HEK293T (cell line): ENCODE data around the gene CEP78.
"Not testable (repeated sequence)": the region's sequence is repeated elsewhere in the genome, so short reads cannot be mapped to it uniquely, and the experiment has no call there.

Experiments
- CTCF ChIA-PET: fragments of 350-600 bp; formaldehyde crosslinking; extraction: SDS; loops from one replicate; lab custom pipeline; 2021; ENCODE audit warnings: antibody characterized with exemption, inconsistent platforms; lab: Yijun Ruan, JAX
- POLR2A ChIA-PET: fragments of 350-600 bp; formaldehyde crosslinking; extraction: SDS; loops from one replicate; lab custom pipeline; 2020; ENCODE audit warnings: antibody characterized with exemption, inconsistent platforms; lab: Yijun Ruan, JAX
- DNase-seq: peaks from one replicate; pipeline ENCODE4 v3.0.0; 2012; ENCODE audit warnings: mixed read lengths; ENCODE audit errors: extremely low spot score
- ARNT ChIP-seq: fragments of 450-650 bp; IDR thresholded peaks from 2 replicates; pipeline ENCODE4 v1.6.1; 2017; ENCODE audit warnings: mild to moderate bottlenecking
- BHLHE40 ChIP-seq: fragments of 450-650 bp; IDR thresholded peaks from 2 replicates; pipeline ENCODE4 v1.6.1; 2016; ENCODE audit warnings: mild to moderate bottlenecking, moderate library complexity, borderline replicate concordance
- CTBP1 ChIP-seq: fragments of 450-650 bp; IDR thresholded peaks from 2 replicates; pipeline ENCODE4 v1.6.1; 2016; ENCODE audit warnings: borderline replicate concordance
- ELF4 ChIP-seq: fragments of 450-650 bp; IDR thresholded peaks from 2 replicates; pipeline ENCODE4 v1.6.1; 2017; ENCODE audit warnings: antibody characterized with exemption
- FOXA1 ChIP-seq: fragments of 450-650 bp; IDR thresholded peaks from 2 replicates; pipeline ENCODE4 v1.6.1; 2016; ENCODE audit warnings: mild to moderate bottlenecking
- FOXK2 ChIP-seq: fragments of 450-650 bp; IDR thresholded peaks from 2 replicates; pipeline ENCODE4 v1.6.1; 2016; ENCODE audit warnings: mild to moderate bottlenecking
- FOXM1 ChIP-seq: fragments of 450-650 bp; IDR thresholded peaks from 2 replicates; pipeline ENCODE4 v1.6.1; 2017; ENCODE audit warnings: mild to moderate bottlenecking, borderline replicate concordance
- HDGF ChIP-seq: fragments of 450-650 bp; IDR thresholded peaks from 2 replicates; pipeline ENCODE4 v1.6.1; 2017; ENCODE audit warnings: antibody characterized with exemption, borderline replicate concordance
- L3MBTL2 ChIP-seq: fragments of 450-650 bp; conservative IDR thresholded peaks from 2 replicates; pipeline ENCODE4 v1.6.1; 2016; ENCODE audit warnings: mild to moderate bottlenecking
- LEF1 ChIP-seq: fragments of 450-650 bp; IDR thresholded peaks from 2 replicates; pipeline ENCODE4 v1.6.1; 2017; ENCODE audit warnings: mild to moderate bottlenecking, borderline replicate concordance
- NFRKB ChIP-seq: fragments of 450-650 bp; IDR thresholded peaks from 2 replicates; pipeline ENCODE4 v1.6.1; 2016; ENCODE audit warnings: mild to moderate bottlenecking, moderate library complexity
- PKNOX1 ChIP-seq: fragments of 450-650 bp; IDR thresholded peaks from 2 replicates; pipeline ENCODE4 v1.6.1; 2016
- SP1 ChIP-seq: fragments of 450-650 bp; IDR thresholded peaks from 2 replicates; pipeline ENCODE4 v1.6.1; 2017
- SUZ12 ChIP-seq: fragments of 450-650 bp; IDR thresholded peaks from 2 replicates; pipeline ENCODE4 v1.6.1; 2016; ENCODE audit warnings: mild to moderate bottlenecking
- TARDBP ChIP-seq: fragments of 450-650 bp; IDR thresholded peaks from 2 replicates; pipeline ENCODE4 v1.6.1; 2016
- ZNF384 ChIP-seq: fragments of 450-650 bp; IDR thresholded peaks from 2 replicates; pipeline ENCODE4 v1.6.1; 2016

CEP78 gene

GRCh38 chr9:78235762-78236550, at the start of gene CEP78:
Gene CEP78, plus strand, starts transcription at chr9:78236075. Its CDS starts 276 bp downstream, at chr9:78236351.
- peak; percentile 93 for DNase-seq
- POLR2A ChIA-PET = interaction anchor here (0.7 to 1.2 kb wide), 5 partner anchors 12 to 62 kb away, joined by 3 to 4 read pairs (median 3); no protein-coding TSS in a partner anchor
- CTCF ChIA-PET = no interaction called here
- TF ChIP-seq L3MBTL2 = peak; percentile 62
- TF ChIP-seq ELF4 = peak; percentile 31; the same call in 1 of the 2 replicates
- no peak for TF ChIP-seq SP1

- no peak for DNase-seq
- ChIA-PET CTCF (no interaction called here), POLR2A (no interaction called here)
- no peak for TF ChIP-seq FOXM1
- no peak for TF ChIP-seq LEF1
- TF ChIP-seq ELF4 = no peak
- TF ChIP-seq BHLHE40 = no peak
- no peak for TF ChIP-seq SP1
- no peak for TF ChIP-seq L3MBTL2
- no peak for TF ChIP-seq ZNF384
- TF ChIP-seq HDGF = no peak
Observed at GRCh38 chr9:78187763-78188484, 48.0 kb upstream of the CEP78 start.

- no peak for TF ChIP-seq NFRKB
- no peak for TF ChIP-seq LEF1
- TF ChIP-seq HDGF = no peak
- no peak for TF ChIP-seq SP1
- no peak for TF ChIP-seq FOXA1
- TF ChIP-seq FOXM1 = no peak
- TF ChIP-seq BHLHE40 = no peak
- no peak for TF ChIP-seq SUZ12
- TF ChIP-seq TARDBP = no peak
- no peak for TF ChIP-seq PKNOX1
- no peak for TF ChIP-seq CTBP1
- no peak for TF ChIP-seq ELF4
- no peak for TF ChIP-seq ZNF384
- no peak for TF ChIP-seq ARNT
- no peak for TF ChIP-seq FOXK2
- no peak for TF ChIP-seq L3MBTL2
- no peak for DNase-seq
- POLR2A ChIA-PET = no interaction called here
- CTCF ChIA-PET = no interaction called here
Observed at GRCh38 chr9:78188594-78188993, 47.3 kb upstream of the CEP78 start.

- DNase-seq = no peak
- ChIA-PET POLR2A (no interaction called here), CTCF (no interaction called here)
- TF ChIP-seq HDGF = no peak
Observed at GRCh38 chr9:78189001-78189400, 46.9 kb upstream of the CEP78 start.

- DNase-seq = no peak
- POLR2A ChIA-PET = no interaction called here
- TF ChIP-seq PKNOX1 (no peak), HDGF (no peak), ELF4 (no peak), LEF1 (no peak), NFRKB (no peak)
- CTCF ChIA-PET = no interaction called here
Observed at GRCh38 chr9:78189461-78189860, 46.4 kb upstream of the CEP78 start.

- ChIA-PET CTCF (no interaction called here), POLR2A (no interaction called here)
- TF ChIP-seq CTBP1 (no peak), SUZ12 (no peak), ELF4 (no peak), ZNF384 (no peak)
- DNase-seq = no peak
Observed at GRCh38 chr9:78191931-78192330, 43.9 kb upstream of the CEP78 start.

GRCh38 chr9:78196258-78196657, 39.6 kb upstream of the CEP78 start:
- ChIA-PET CTCF (no interaction called here), POLR2A (no interaction called here)
- no peak for DNase-seq
- TF ChIP-seq SUZ12 (no peak), FOXA1 (no peak)

- DNase-seq, CTCF ChIA-PET, POLR2A ChIA-PET: not testable (repeated sequence)
Observed at GRCh38 chr9:78201158-78201777, 34.6 kb upstream of the CEP78 start.
